MCF 10A (cell line): ENCODE data around the gene ROBO2. TPM values are rescaled to one million over a fixed set of nuclear protein-coding genes. Genes with fewer than 3 reads are reported as not detected.

Experiments
- BruUV-seq: library from RNA; stranded (reverse); fragments of 400-500 nt; replicated peaks from 2 replicates; lab custom pipeline; 2021; lab: Mats Ljungman, UMichigan
- CTCF ChIA-PET: fragments of 300-600 bp; sonication (Branson Sonifier 250); formaldehyde crosslinking; extraction: SDS; loops from one replicate; lab custom pipeline; 2021; ENCODE audit warnings: antibody characterized with exemption, inconsistent platforms; lab: Yijun Ruan, JAX
- POLR2A ChIA-PET: fragments of 300-600, 350-650 bp; sonication (Branson Sonifier 250); formaldehyde crosslinking; extraction: SDS; loops from one replicate; lab custom pipeline; 2020; ENCODE audit warnings: antibody characterized with exemption, inconsistent platforms; lab: Yijun Ruan, JAX
- DNase-seq: peaks from one replicate; pipeline ENCODE4 v3.0.0-alpha.2; 2018; ENCODE audit not compliant: unreplicated experiment
- H3K27ac Mint-ChIP-seq: one replicate; pipeline ENCODE4 v1.8.0; 2022; ENCODE audit warnings: mild to moderate bottlenecking, low read depth, mixed read lengths; ENCODE audit not compliant: unreplicated experiment
- H3K27me3 Mint-ChIP-seq: one replicate; pipeline ENCODE4 v1.8.0; 2022; ENCODE audit warnings: mixed read lengths; ENCODE audit not compliant: insufficient read depth, unreplicated experiment
- H3K36me3 Mint-ChIP-seq: one replicate; pipeline ENCODE4 v1.8.0; 2022; ENCODE audit warnings: mild to moderate bottlenecking, moderate library complexity, mixed read lengths; ENCODE audit not compliant: insufficient read depth, unreplicated experiment
- H3K4me1 Mint-ChIP-seq: one replicate; pipeline ENCODE4 v1.8.0; 2022; ENCODE audit warnings: mixed read lengths; ENCODE audit not compliant: insufficient read depth, unreplicated experiment
- H3K4me3 Mint-ChIP-seq: one replicate; pipeline ENCODE4 v1.8.0; 2022; ENCODE audit warnings: mild to moderate bottlenecking, moderate library complexity, mixed read lengths; ENCODE audit not compliant: unreplicated experiment
- H3K9me3 Mint-ChIP-seq: one replicate; pipeline ENCODE4 v1.8.0; 2022; ENCODE audit warnings: mixed read lengths; ENCODE audit not compliant: unreplicated experiment
- CTCF ChIP-seq: fragments of 200-600 bp; IDR thresholded peaks from one replicate; pipeline ENCODE4 v1.8.0; 2022; ENCODE audit warnings: antibody characterized with exemption, mild to moderate bottlenecking; ENCODE audit not compliant: unreplicated experiment
- intact Hi-C: fragments of 100-400 bp; cut with micrococcal nuclease; formaldehyde crosslinking; loops from 2 replicates; pipeline ENCODE4 v1.14.1; 2022
- total RNA-seq: library from RNA; stranded (reverse); gene quantifications from 2 replicates; pipeline ENCODE4 v1.2.3, GENCODE V29; 2022

Gene ROBO2
- total RNA-seq, 1 experiment from 2014 or later, result not detected

- intact Hi-C loops, result no loop called here
- Mint-ChIP-seq H3K4me3 (no peak overlapping the region), H3K4me1 (no peaks in the 10 kb centered on the region), H3K27me3 (no peaks in the 10 kb centered on the region), H3K36me3 (no peaks in the 10 kb centered on the region), H3K27ac (no peak overlapping the region), H3K9me3 (no peaks in the 10 kb centered on the region)
- BruUV-seq, result no TSS peak
- ChIA-PET CTCF (no interaction called here), POLR2A (no interaction called here)
- DNase-seq, result no peak
- no peak for TF ChIP-seq CTCF
These were observed 380.4 kb downstream of the ROBO2 start for GRCh38 chr3:77420336-77420735.

- Mint-ChIP-seq H3K4me3 (no peak overlapping the region), H3K27ac (no peak overlapping the region), H3K9me3 (no peaks in the 10 kb centered on the region), H3K27me3 (no peaks in the 10 kb centered on the region), H3K4me1 (no peaks in the 10 kb centered on the region), H3K36me3 (no peaks in the 10 kb centered on the region)
- no peak for TF ChIP-seq CTCF
- POLR2A ChIA-PET, result no interaction called here
- no peak for DNase-seq
- intact Hi-C loops, result no loop called here
- CTCF ChIA-PET, result interaction anchor here (0.6 kb wide), 1 partner anchor 54 kb away, joined by 3 read pairs; no protein-coding TSS in a partner anchor
- BruUV-seq, result no TSS peak
These were observed 382.0 kb downstream of the ROBO2 start for GRCh38 chr3:77421916-77422315.

- intact Hi-C loops, result no loop called here
- Mint-ChIP-seq H3K27me3 (no peaks in the 10 kb centered on the region), H3K4me1 (no peaks in the 10 kb centered on the region), H3K27ac (no peak overlapping the region), H3K9me3 (no peaks in the 10 kb centered on the region), H3K36me3 (no peaks in the 10 kb centered on the region), H3K4me3 (no peak overlapping the region)
- TF ChIP-seq CTCF, result no peak
- no peak for DNase-seq
- ChIA-PET CTCF (no interaction called here), POLR2A (interaction anchor here (0.6 kb wide), 1 partner anchor 630 kb away, joined by 3 read pairs; no protein-coding TSS in a partner anchor)
- no TSS peak for BruUV-seq
These were observed 386.6 kb downstream of the ROBO2 start for GRCh38 chr3:77426531-77426930.

- TF ChIP-seq CTCF, result no peak
- no TSS peak for BruUV-seq
- intact Hi-C loops, result no loop called here
- Mint-ChIP-seq H3K4me1 (no peaks in the 10 kb centered on the region), H3K27ac (no peak overlapping the region), H3K36me3 (no peaks in the 10 kb centered on the region), H3K9me3 (no peaks in the 10 kb centered on the region), H3K27me3 (no peaks in the 10 kb centered on the region), H3K4me3 (no peak overlapping the region)
- ChIA-PET POLR2A (interaction anchor here (1.3 kb wide), 1 partner anchor 10 kb away, joined by 3 read pairs; no protein-coding TSS in a partner anchor), CTCF (interaction anchor here (0.6 kb wide), 1 partner anchor 19 kb away, joined by 3 read pairs; no protein-coding TSS in a partner anchor)
- no peak for DNase-seq
These were observed 387.6 kb downstream of the ROBO2 start for GRCh38 chr3:77427528-77427927.
